ENCODE results near the gene PPIP5K1.
"Not testable (repeated sequence)": the region's sequence is repeated elsewhere in the genome, so short reads cannot be mapped to it uniquely, and the experiment has no call there.

The PPIP5K1 gene

GRCh38 chr15:43593328-43594190, 3.6 kb upstream of the PPIP5K1 start, which contains the start of gene CKMT1B:
TSS of gene CKMT1B (plus strand) at chr15:43594027. CDS start at chr15:43594219, 192 bp downstream.
- not testable (repeated sequence) for H3K36me3 ChIP-seq (ENCODE audit: control insufficient read depth in 2 of 2, insufficient read depth in 2 of 2, low read length in 2 of 2); H3K9ac ChIP-seq (ENCODE audit: low read length in 2 of 2); H3K9me3 ChIP-seq (ENCODE audit: control insufficient read depth in 2 of 2, low read length in 2 of 2); H3K27ac ChIP-seq (ENCODE audit: low read length); H3K4me1 ChIP-seq (ENCODE audit: control insufficient read depth, insufficient read depth, low read length); H3K27me3 ChIP-seq (ENCODE audit: control insufficient read depth in 1 of 2, insufficient read depth in 2 of 2, low read length in 2 of 2); H3K4me3 ChIP-seq (ENCODE audit: low read length in 2 of 2)

- not testable (repeated sequence) for H3K9me3 ChIP-seq (ENCODE audit: control insufficient read depth in 2 of 2, low read length in 2 of 2); H3K4me3 ChIP-seq (ENCODE audit: low read length in 2 of 2); H3K27me3 ChIP-seq (ENCODE audit: control insufficient read depth in 1 of 2, insufficient read depth in 2 of 2, low read length in 2 of 2); H3K27ac ChIP-seq (ENCODE audit: low read length); H3K9ac ChIP-seq (ENCODE audit: low read length in 2 of 2); H3K36me3 ChIP-seq (ENCODE audit: control insufficient read depth in 2 of 2, insufficient read depth in 2 of 2, low read length in 2 of 2); H3K4me1 ChIP-seq (ENCODE audit: control insufficient read depth, insufficient read depth, low read length)
Observed at GRCh38 chr15:43592841-43593240, 2.8 kb upstream of the PPIP5K1 start.

GRCh38 chr15:43574607-43575006, 15.4 kb downstream of the PPIP5K1 start:
- not testable (repeated sequence) for H3K9me3 ChIP-seq (ENCODE audit: control insufficient read depth in 2 of 2, low read length in 2 of 2); H3K27ac ChIP-seq (ENCODE audit: low read length); H3K36me3 ChIP-seq (ENCODE audit: control insufficient read depth in 2 of 2, insufficient read depth in 2 of 2, low read length in 2 of 2); H3K4me1 ChIP-seq (ENCODE audit: control insufficient read depth, insufficient read depth, low read length); H3K9ac ChIP-seq (ENCODE audit: low read length in 2 of 2); H3K27me3 ChIP-seq (ENCODE audit: control insufficient read depth in 1 of 2, insufficient read depth in 2 of 2, low read length in 2 of 2); H3K4me3 ChIP-seq (ENCODE audit: low read length in 2 of 2)

- H3K9ac ChIP-seq (ENCODE audit: low read length in 2 of 2); H3K4me1 ChIP-seq (ENCODE audit: control insufficient read depth, insufficient read depth, low read length); H3K36me3 ChIP-seq (ENCODE audit: control insufficient read depth in 2 of 2, insufficient read depth in 2 of 2, low read length in 2 of 2); H3K9me3 ChIP-seq (ENCODE audit: control insufficient read depth in 2 of 2, low read length in 2 of 2); H3K4me3 ChIP-seq (ENCODE audit: low read length in 2 of 2); H3K27me3 ChIP-seq (ENCODE audit: control insufficient read depth in 1 of 2, insufficient read depth in 2 of 2, low read length in 2 of 2); H3K27ac ChIP-seq (ENCODE audit: low read length): not testable (repeated sequence)
Observed at GRCh38 chr15:43566615-43567014, 23.4 kb downstream of the PPIP5K1 start.

- not testable (repeated sequence) for H3K9me3 ChIP-seq (ENCODE audit: control insufficient read depth in 2 of 2, low read length in 2 of 2); H3K36me3 ChIP-seq (ENCODE audit: control insufficient read depth in 2 of 2, insufficient read depth in 2 of 2, low read length in 2 of 2); H3K4me1 ChIP-seq (ENCODE audit: control insufficient read depth, insufficient read depth, low read length); H3K9ac ChIP-seq (ENCODE audit: low read length in 2 of 2); H3K27me3 ChIP-seq (ENCODE audit: control insufficient read depth in 1 of 2, insufficient read depth in 2 of 2, low read length in 2 of 2); H3K27ac ChIP-seq (ENCODE audit: low read length); H3K4me3 ChIP-seq (ENCODE audit: low read length in 2 of 2)
Observed at GRCh38 chr15:43563793-43564192, 26.2 kb downstream of the PPIP5K1 start.

GRCh38 chr15:43562753-43563152, 27.3 kb downstream of the PPIP5K1 start:
- not testable (repeated sequence) for H3K9ac ChIP-seq (ENCODE audit: low read length in 2 of 2); H3K36me3 ChIP-seq (ENCODE audit: control insufficient read depth in 2 of 2, insufficient read depth in 2 of 2, low read length in 2 of 2); H3K9me3 ChIP-seq (ENCODE audit: control insufficient read depth in 2 of 2, low read length in 2 of 2); H3K27ac ChIP-seq (ENCODE audit: low read length); H3K27me3 ChIP-seq (ENCODE audit: control insufficient read depth in 1 of 2, insufficient read depth in 2 of 2, low read length in 2 of 2); H3K4me3 ChIP-seq (ENCODE audit: low read length in 2 of 2); H3K4me1 ChIP-seq (ENCODE audit: control insufficient read depth, insufficient read depth, low read length)

GRCh38 chr15:43552986-43553385, 37.0 kb downstream of the PPIP5K1 start:
- no peak overlapping the region for H3K4me3 ChIP-seq (ENCODE audit: low read length in 2 of 2)
- H3K9ac ChIP-seq (ENCODE audit: low read length in 2 of 2), result no peak overlapping the region
- H3K27ac ChIP-seq (ENCODE audit: low read length), result no peak overlapping the region
- no peaks in the 10 kb centered on the region for H3K27me3 ChIP-seq (ENCODE audit: control insufficient read depth in 1 of 2, insufficient read depth in 2 of 2, low read length in 2 of 2)
- H3K36me3 ChIP-seq (ENCODE audit: control insufficient read depth in 2 of 2, insufficient read depth in 2 of 2, low read length in 2 of 2), result peaks cover 0 to 4% of the 10 kb centered on the region in 2 donors
- H3K4me1 ChIP-seq (ENCODE audit: control insufficient read depth, insufficient read depth, low read length), result no peaks in the 10 kb centered on the region
- H3K9me3 ChIP-seq (ENCODE audit: control insufficient read depth in 2 of 2, low read length in 2 of 2), result no peaks in the 10 kb centered on the region

GRCh38 chr15:43552256-43552655, 37.8 kb downstream of the PPIP5K1 start:
- Histone ChIP-seq H3K9me3 (ENCODE audit: control insufficient read depth in 2 of 2, low read length in 2 of 2) (no peaks in the 10 kb centered on the region), H3K36me3 (ENCODE audit: control insufficient read depth in 2 of 2, insufficient read depth in 2 of 2, low read length in 2 of 2) (peaks cover under 1 to 3% of the 10 kb centered on the region in 2 donors), H3K4me3 (ENCODE audit: low read length in 2 of 2) (no peak overlapping the region), H3K9ac (ENCODE audit: low read length in 2 of 2) (no peak overlapping the region), H3K27ac (ENCODE audit: low read length) (no peak overlapping the region), H3K27me3 (ENCODE audit: control insufficient read depth in 1 of 2, insufficient read depth in 2 of 2, low read length in 2 of 2) (no peaks in the 10 kb centered on the region), H3K4me1 (ENCODE audit: control insufficient read depth, insufficient read depth, low read length) (no peaks in the 10 kb centered on the region)

- Histone ChIP-seq H3K4me3 (ENCODE audit: low read length in 2 of 2) (no peak overlapping the region), H3K27me3 (ENCODE audit: control insufficient read depth in 1 of 2, insufficient read depth in 2 of 2, low read length in 2 of 2) (no peaks in the 10 kb centered on the region), H3K27ac (ENCODE audit: low read length) (no peak overlapping the region), H3K4me1 (ENCODE audit: control insufficient read depth, insufficient read depth, low read length) (no peaks in the 10 kb centered on the region), H3K9ac (ENCODE audit: low read length in 2 of 2) (no peak overlapping the region), H3K36me3 (ENCODE audit: control insufficient read depth in 2 of 2, insufficient read depth in 2 of 2, low read length in 2 of 2) (peaks cover 0 to 3% of the 10 kb centered on the region in 2 donors), H3K9me3 (ENCODE audit: control insufficient read depth in 2 of 2, low read length in 2 of 2) (no peaks in the 10 kb centered on the region)
Observed at GRCh38 chr15:43550527-43551363, 39.3 kb downstream of the PPIP5K1 start.

GRCh38 chr15:43547539-43547938, 42.5 kb downstream of the PPIP5K1 start:
- peaks cover 0 to 3% of the 10 kb centered on the region in 2 donors for H3K36me3 ChIP-seq (ENCODE audit: control insufficient read depth in 2 of 2, insufficient read depth in 2 of 2, low read length in 2 of 2)
- no peaks in the 10 kb centered on the region for H3K4me1 ChIP-seq (ENCODE audit: control insufficient read depth, insufficient read depth, low read length)
- H3K4me3 ChIP-seq (ENCODE audit: low read length in 2 of 2), result no peak overlapping the region
- H3K27me3 ChIP-seq (ENCODE audit: control insufficient read depth in 1 of 2, insufficient read depth in 2 of 2, low read length in 2 of 2), result no peaks in the 10 kb centered on the region
- no peak overlapping the region for H3K27ac ChIP-seq (ENCODE audit: low read length)
- H3K9ac ChIP-seq (ENCODE audit: low read length in 2 of 2), result no peak overlapping the region
- no peaks in the 10 kb centered on the region for H3K9me3 ChIP-seq (ENCODE audit: control insufficient read depth in 2 of 2, low read length in 2 of 2)

- Histone ChIP-seq H3K9ac (ENCODE audit: low read length in 2 of 2) (no peak overlapping the region), H3K4me1 (ENCODE audit: control insufficient read depth, insufficient read depth, low read length) (no peaks in the 10 kb centered on the region), H3K4me3 (ENCODE audit: low read length in 2 of 2) (no peak overlapping the region), H3K36me3 (ENCODE audit: control insufficient read depth in 2 of 2, insufficient read depth in 2 of 2, low read length in 2 of 2) (peaks cover 0 to 3% of the 10 kb centered on the region in 2 donors), H3K27ac (ENCODE audit: low read length) (no peak overlapping the region), H3K9me3 (ENCODE audit: control insufficient read depth in 2 of 2, low read length in 2 of 2) (no peaks in the 10 kb centered on the region), H3K27me3 (ENCODE audit: control insufficient read depth in 1 of 2, insufficient read depth in 2 of 2, low read length in 2 of 2) (no peaks in the 10 kb centered on the region)
Observed at GRCh38 chr15:43545426-43545825, 44.6 kb downstream of the PPIP5K1 start.
